HepG2 (cell line): ENCODE results near the gene CORO1A. TPM values are rescaled to one million over a fixed set of nuclear protein-coding genes. Genes with fewer than 3 reads are reported as not detected.

Source experiments
- AKAP8 ChIP-seq: sonication (generic); formaldehyde crosslinking; IDR thresholded peaks from 2 replicates; pipeline ENCODE4 v1.5.1; 2020; ENCODE audit warnings: mild to moderate bottlenecking, missing genetic modification reagents
- CBX1 ChIP-seq: IDR thresholded peaks from one replicate; pipeline ENCODE4 v1.6.1; 2016; ENCODE audit warnings: antibody characterized with exemption, low read depth
- CEBPG ChIP-seq: IDR thresholded peaks from 2 replicates; pipeline ENCODE4 v1.6.1; 2016
- ETS1 ChIP-seq: sonication (generic); formaldehyde crosslinking; IDR thresholded peaks from 2 replicates; pipeline ENCODE4 v1.4.0; 2020; ENCODE audit warnings: missing genetic modification reagents
- HMGA1 ChIP-seq: sonication (generic); formaldehyde crosslinking; conservative IDR thresholded peaks from 2 replicates; pipeline ENCODE4 v1.4.0; 2020; ENCODE audit warnings: missing genetic modification reagents
- HOXA5 ChIP-seq: sonication (generic); formaldehyde crosslinking; IDR thresholded peaks from 2 replicates; pipeline ENCODE4 v1.4.0; 2020; ENCODE audit warnings: missing genetic modification reagents
- MAFG ChIP-seq: sonication (generic); formaldehyde crosslinking; IDR thresholded peaks from 2 replicates; pipeline ENCODE4 v1.5.1; 2020; ENCODE audit warnings: mild to moderate bottlenecking, missing genetic modification reagents
- NFATC3 ChIP-seq: sonication (generic); formaldehyde crosslinking; IDR thresholded peaks from 2 replicates; pipeline ENCODE4 v1.5.1; 2020; ENCODE audit warnings: mild to moderate bottlenecking, missing genetic modification reagents
- NR2C2 ChIP-seq: sonication (generic); formaldehyde crosslinking; IDR thresholded peaks from 2 replicates; pipeline ENCODE4 v1.4.0; 2020; ENCODE audit warnings: missing genetic modification reagents, mild to moderate bottlenecking, moderate library complexity, borderline replicate concordance
- PAX8 ChIP-seq: sonication (generic); formaldehyde crosslinking; IDR thresholded peaks from 2 replicates; pipeline ENCODE4 v1.8.0; 2022; ENCODE audit warnings: mild to moderate bottlenecking, missing genetic modification reagents, borderline replicate concordance
- PREB ChIP-seq: sonication (generic); formaldehyde crosslinking; IDR thresholded peaks from 2 replicates; pipeline ENCODE4 v1.4.0; 2020; ENCODE audit warnings: missing genetic modification reagents
- PRPF4 ChIP-seq: fragments of 200-400 bp; formaldehyde crosslinking; IDR thresholded peaks from 2 replicates; pipeline ENCODE4 v1.6.1; 2016; ENCODE audit warnings: low read length, low read depth; ENCODE audit not compliant: poor library complexity, severe bottlenecking
- RFXANK ChIP-seq: IDR thresholded peaks from 2 replicates; pipeline ENCODE4 v1.6.1; 2016
- TCF12 ChIP-seq, 2 experiments: fragments of 450-650 bp in 1 of 2; sonication (generic) in 1 of 2; formaldehyde crosslinking in 1 of 2; IDR thresholded peaks; 2 replicates each; pipeline versions ENCODE4 v1.6.1 to v1.8.0; 2017 to 2022; ENCODE audit warnings: antibody characterized with exemption in 1 of 2, mild to moderate bottlenecking in 1 of 2, missing genetic modification reagents in 1 of 2, moderate library complexity in 1 of 2
- ZNF44 ChIP-seq: sonication (generic); formaldehyde crosslinking; IDR thresholded peaks from 2 replicates; pipeline ENCODE4 v1.5.1; 2020; ENCODE audit warnings: mild to moderate bottlenecking, missing genetic modification reagents
- ZNF556 ChIP-seq: sonication (generic); formaldehyde crosslinking; IDR thresholded peaks from 2 replicates; pipeline ENCODE4 v1.4.0; 2020; ENCODE audit warnings: mild to moderate bottlenecking, missing genetic modification reagents, borderline replicate concordance
- ZNF558 ChIP-seq: sonication (generic); formaldehyde crosslinking; IDR thresholded peaks from 2 replicates; pipeline ENCODE4 v1.9.0; 2022; ENCODE audit warnings: mild to moderate bottlenecking, missing genetic modification reagents, borderline replicate concordance
- ZSCAN30 ChIP-seq: sonication (generic); formaldehyde crosslinking; IDR thresholded peaks from 2 replicates; pipeline ENCODE4 v1.5.0; 2020; ENCODE audit warnings: mild to moderate bottlenecking, missing genetic modification reagents
- polyA plus RNA-seq, 8 experiments: library from polyadenylated mRNA; depleted of rRNA in 3 of 8; stranded (reverse) in 7 of 8; unstranded in 1 of 8; fragments of >200 nt; fragmentation: Illumina TruSeq in 4 of 8; extraction: Trizol in 4 of 8; gene quantifications; 2 replicates each; pipeline versions ENCODE4 v1.2.1 to v1.2.3, GENCODE V29; 2011 to 2016; ENCODE audit warnings: low read depth in 4 of 8, missing spikeins in 1 of 8, mixed read lengths in 1 of 8; ENCODE audit not compliant: insufficient read depth in 1 of 8
- total RNA-seq, 5 experiments: library from RNA; depleted of rRNA; stranded (reverse); fragments of >200 nt; fragmentation: Illumina TruSeq; extraction: Trizol; gene quantifications; 2 replicates each; pipeline ENCODE4 v1.2.3, GENCODE V29; 2016; ENCODE audit warnings: low read depth in 1 of 5
- TF ChIP-seq, protein P1 (sequence below): sonication (generic); formaldehyde crosslinking; IDR thresholded peaks from 2 replicates; pipeline ENCODE4 v1.4.0; 2020; ENCODE audit warnings: missing genetic modification reagents

CORO1A gene
- total and polyA plus RNA-seq, 2 of the 13 experiments (the other 11 are each of a cell fraction or from before 2014, with no cell fraction given) = 6.5 to 12.9 TPM

GRCh38 chr16:30183233-30184095, at the start of gene CORO1A (continued):
- TF ChIP-seq ETS1 (CRISPR knock-in tag) (no peak), RFXANK (CRISPR knock-in tag) (no peak), CBX1 (no peak), ZNF556 (no peak), TCF12 (IDR thresholded peaks at IDR 0.05) (no peak), TCF12 (CRISPR knock-in tag; IDR thresholded peaks at IDR 0.05) (no peak), ZNF44 (CRISPR knock-in tag) (no peak), ZNF558 (CRISPR knock-in tag) (no peak; the same call in 1 of the 2 replicates), CEBPG (CRISPR knock-in tag) (no peak), HMGA1 (CRISPR knock-in tag) (no peak), PREB (CRISPR knock-in tag) (no peak), ZSCAN30 (CRISPR knock-in tag) (no peak), PRPF4 (no peak), AKAP8 (CRISPR knock-in tag) (no peak), HOXA5 (CRISPR knock-in tag) (0 out of 2 replicates have a peak, but pooled peaks have one; percentile 64), NR2C2 (CRISPR knock-in tag) (no peak), MAFG (CRISPR knock-in tag) (no peak), NFATC3 (CRISPR knock-in tag) (no peak), PAX8 (CRISPR knock-in tag) (no peak)
- TF ChIP-seq, protein P1, sequence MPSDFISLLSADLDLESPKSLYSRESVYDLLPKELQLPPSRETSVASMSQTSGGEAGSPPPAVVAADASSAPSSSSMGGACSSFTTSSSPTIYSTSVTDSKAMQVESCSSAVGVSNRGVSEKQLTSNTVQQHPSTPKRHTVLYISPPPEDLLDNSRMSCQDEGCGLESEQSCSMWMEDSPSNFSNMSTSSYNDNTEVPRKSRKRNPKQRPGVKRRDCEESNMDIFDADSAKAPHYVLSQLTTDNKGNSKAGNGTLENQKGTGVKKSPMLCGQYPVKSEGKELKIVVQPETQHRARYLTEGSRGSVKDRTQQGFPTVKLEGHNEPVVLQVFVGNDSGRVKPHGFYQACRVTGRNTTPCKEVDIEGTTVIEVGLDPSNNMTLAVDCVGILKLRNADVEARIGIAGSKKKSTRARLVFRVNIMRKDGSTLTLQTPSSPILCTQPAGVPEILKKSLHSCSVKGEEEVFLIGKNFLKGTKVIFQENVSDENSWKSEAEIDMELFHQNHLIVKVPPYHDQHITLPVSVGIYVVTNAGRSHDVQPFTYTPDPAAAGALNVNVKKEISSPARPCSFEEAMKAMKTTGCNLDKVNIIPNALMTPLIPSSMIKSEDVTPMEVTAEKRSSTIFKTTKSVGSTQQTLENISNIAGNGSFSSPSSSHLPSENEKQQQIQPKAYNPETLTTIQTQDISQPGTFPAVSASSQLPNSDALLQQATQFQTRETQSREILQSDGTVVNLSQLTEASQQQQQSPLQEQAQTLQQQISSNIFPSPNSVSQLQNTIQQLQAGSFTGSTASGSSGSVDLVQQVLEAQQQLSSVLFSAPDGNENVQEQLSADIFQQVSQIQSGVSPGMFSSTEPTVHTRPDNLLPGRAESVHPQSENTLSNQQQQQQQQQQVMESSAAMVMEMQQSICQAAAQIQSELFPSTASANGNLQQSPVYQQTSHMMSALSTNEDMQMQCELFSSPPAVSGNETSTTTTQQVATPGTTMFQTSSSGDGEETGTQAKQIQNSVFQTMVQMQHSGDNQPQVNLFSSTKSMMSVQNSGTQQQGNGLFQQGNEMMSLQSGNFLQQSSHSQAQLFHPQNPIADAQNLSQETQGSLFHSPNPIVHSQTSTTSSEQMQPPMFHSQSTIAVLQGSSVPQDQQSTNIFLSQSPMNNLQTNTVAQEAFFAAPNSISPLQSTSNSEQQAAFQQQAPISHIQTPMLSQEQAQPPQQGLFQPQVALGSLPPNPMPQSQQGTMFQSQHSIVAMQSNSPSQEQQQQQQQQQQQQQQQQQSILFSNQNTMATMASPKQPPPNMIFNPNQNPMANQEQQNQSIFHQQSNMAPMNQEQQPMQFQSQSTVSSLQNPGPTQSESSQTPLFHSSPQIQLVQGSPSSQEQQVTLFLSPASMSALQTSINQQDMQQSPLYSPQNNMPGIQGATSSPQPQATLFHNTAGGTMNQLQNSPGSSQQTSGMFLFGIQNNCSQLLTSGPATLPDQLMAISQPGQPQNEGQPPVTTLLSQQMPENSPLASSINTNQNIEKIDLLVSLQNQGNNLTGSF (CRISPR knock-in tag) = no peak
